Measurements from ENCODE around the gene CARD9.

DNA sequence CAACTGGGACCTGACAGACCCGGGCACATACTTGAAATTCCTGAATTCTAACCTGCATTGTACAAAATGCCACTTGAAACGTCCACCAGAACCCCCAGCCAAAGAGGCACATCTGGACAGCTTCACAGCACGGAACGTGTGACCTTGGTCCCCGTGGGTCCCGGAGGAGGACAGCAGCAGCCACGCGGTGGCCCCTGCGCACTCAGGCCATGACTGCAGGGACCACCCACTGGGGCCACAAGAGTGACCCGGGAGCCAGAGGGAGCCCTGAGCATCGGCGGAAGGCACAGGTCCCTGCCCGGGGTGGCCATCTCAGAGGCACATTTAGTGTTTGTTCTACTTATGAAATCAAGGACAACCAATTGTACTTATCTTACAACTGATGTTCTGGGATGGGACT is 28.6 kb upstream of the CARD9 start:
- TF ChIP-seq, protein P1, sequence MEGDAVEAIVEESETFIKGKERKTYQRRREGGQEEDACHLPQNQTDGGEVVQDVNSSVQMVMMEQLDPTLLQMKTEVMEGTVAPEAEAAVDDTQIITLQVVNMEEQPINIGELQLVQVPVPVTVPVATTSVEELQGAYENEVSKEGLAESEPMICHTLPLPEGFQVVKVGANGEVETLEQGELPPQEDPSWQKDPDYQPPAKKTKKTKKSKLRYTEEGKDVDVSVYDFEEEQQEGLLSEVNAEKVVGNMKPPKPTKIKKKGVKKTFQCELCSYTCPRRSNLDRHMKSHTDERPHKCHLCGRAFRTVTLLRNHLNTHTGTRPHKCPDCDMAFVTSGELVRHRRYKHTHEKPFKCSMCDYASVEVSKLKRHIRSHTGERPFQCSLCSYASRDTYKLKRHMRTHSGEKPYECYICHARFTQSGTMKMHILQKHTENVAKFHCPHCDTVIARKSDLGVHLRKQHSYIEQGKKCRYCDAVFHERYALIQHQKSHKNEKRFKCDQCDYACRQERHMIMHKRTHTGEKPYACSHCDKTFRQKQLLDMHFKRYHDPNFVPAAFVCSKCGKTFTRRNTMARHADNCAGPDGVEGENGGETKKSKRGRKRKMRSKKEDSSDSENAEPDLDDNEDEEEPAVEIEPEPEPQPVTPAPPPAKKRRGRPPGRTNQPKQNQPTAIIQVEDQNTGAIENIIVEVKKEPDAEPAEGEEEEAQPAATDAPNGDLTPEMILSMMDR (conservative IDR thresholded peaks at IDR 0.05), result no peak
- no peak for TF ChIP-seq ZFX (IDR thresholded peaks at IDR 0.05)
